ENCODE results near the gene SERPIND1.

GRCh38 chr22:20819471-20819870 is 45.6 kb downstream of the SERPIND1 start:
- TF ChIP-seq PPARA (CRISPR knock-in tag; IDR thresholded peaks at IDR 0.05; ENCODE audit: borderline replicate concordance): no peak
- no peak for TF ChIP-seq CSDC2 (CRISPR knock-in tag; IDR thresholded peaks at IDR 0.05)
- no peak for TF ChIP-seq CREB5 (CRISPR knock-in tag; IDR thresholded peaks at IDR 0.05; ENCODE audit: low read depth)
- TF ChIP-seq ZFP30 (CRISPR knock-in tag; IDR thresholded peaks at IDR 0.05): no peak
- TF ChIP-seq PATZ1 (CRISPR knock-in tag; IDR thresholded peaks at IDR 0.05; ENCODE audit: borderline replicate concordance): no peak
- TF ChIP-seq POU6F1 (CRISPR knock-in tag; IDR thresholded peaks at IDR 0.05; ENCODE audit: borderline replicate concordance, low read depth): no peak
- no peak for TF ChIP-seq ARNTL (CRISPR knock-in tag; IDR thresholded peaks at IDR 0.05; ENCODE audit: borderline replicate concordance, low read depth)
- no peak for TF ChIP-seq RARB (CRISPR knock-in tag; IDR thresholded peaks at IDR 0.05)
